ENCODE data around the gene GTSE1.
"Not testable (repeated sequence)": the region's sequence is repeated elsewhere in the genome, so short reads cannot be mapped to it uniquely, and the experiment has no call there.

GRCh38 chr22:46264520-46264919 is 32.1 kb upstream of the GTSE1 start:
- not testable (repeated sequence) for TF ChIP-seq CTCF (IDR thresholded peaks at IDR 0.05); RAD21 (IDR thresholded peaks at IDR 0.05; ENCODE audit: low read length); POLR2AphosphoS5 (IDR thresholded peaks at IDR 0.05; ENCODE audit: low read depth, low read length); EP300 (IDR thresholded peaks at IDR 0.05; ENCODE audit: borderline replicate concordance in 1 of 2, low read depth in 1 of 2, low read length in 1 of 2); ELF1 (IDR thresholded peaks at IDR 0.05); RFX5 (IDR thresholded peaks at IDR 0.05; ENCODE audit: low read length); GATA2 (CRISPR knock-in tag; IDR thresholded peaks at IDR 0.05); ZBTB33 (IDR thresholded peaks at IDR 0.05; ENCODE audit: borderline replicate concordance, low read depth)
